GM12878 (cell line): ENCODE results near the gene CUEDC1.

Experiments
- JUND ChIP-seq: IDR thresholded peaks from 2 replicates; pipeline ENCODE4 v1.6.1; 2012; ENCODE audit warnings: low read depth, mild to moderate bottlenecking, low read length, improper control_type of control experiment, moderate library complexity
- RELA ChIP-seq: fragments of 450-650 bp; IDR thresholded peaks from 2 replicates; pipeline ENCODE4 v1.8.0; 2014; ENCODE audit warnings: borderline replicate concordance; ENCODE audit not compliant: partially characterized antibody
- ZBED1 ChIP-seq: IDR thresholded peaks from 2 replicates; pipeline ENCODE4 v1.6.1; 2016; ENCODE audit warnings: borderline replicate concordance
- TF ChIP-seq, protein P1 (sequence below), 3 experiments: IDR thresholded peaks in 2 of 3; conservative IDR thresholded peaks in 1 of 3; 2 replicates each; pipeline ENCODE4 v1.5.1; 2011; ENCODE audit warnings: low read depth in 3 of 3, low read length in 3 of 3, mild to moderate bottlenecking in 3 of 3, control low read depth in 2 of 3, moderate library complexity in 2 of 3, inconsistent platforms in 1 of 3, mixed read lengths in 1 of 3; ENCODE audit not compliant: control insufficient read depth in 2 of 3, insufficient read depth in 1 of 3; ENCODE audit errors: extremely low read depth in 1 of 3
- TF ChIP-seq, protein P2 (sequence below): IDR thresholded peaks from 2 replicates; pipeline ENCODE4 v1.6.1; 2012; ENCODE audit warnings: mild to moderate bottlenecking, low read depth, low read length

DNA sequence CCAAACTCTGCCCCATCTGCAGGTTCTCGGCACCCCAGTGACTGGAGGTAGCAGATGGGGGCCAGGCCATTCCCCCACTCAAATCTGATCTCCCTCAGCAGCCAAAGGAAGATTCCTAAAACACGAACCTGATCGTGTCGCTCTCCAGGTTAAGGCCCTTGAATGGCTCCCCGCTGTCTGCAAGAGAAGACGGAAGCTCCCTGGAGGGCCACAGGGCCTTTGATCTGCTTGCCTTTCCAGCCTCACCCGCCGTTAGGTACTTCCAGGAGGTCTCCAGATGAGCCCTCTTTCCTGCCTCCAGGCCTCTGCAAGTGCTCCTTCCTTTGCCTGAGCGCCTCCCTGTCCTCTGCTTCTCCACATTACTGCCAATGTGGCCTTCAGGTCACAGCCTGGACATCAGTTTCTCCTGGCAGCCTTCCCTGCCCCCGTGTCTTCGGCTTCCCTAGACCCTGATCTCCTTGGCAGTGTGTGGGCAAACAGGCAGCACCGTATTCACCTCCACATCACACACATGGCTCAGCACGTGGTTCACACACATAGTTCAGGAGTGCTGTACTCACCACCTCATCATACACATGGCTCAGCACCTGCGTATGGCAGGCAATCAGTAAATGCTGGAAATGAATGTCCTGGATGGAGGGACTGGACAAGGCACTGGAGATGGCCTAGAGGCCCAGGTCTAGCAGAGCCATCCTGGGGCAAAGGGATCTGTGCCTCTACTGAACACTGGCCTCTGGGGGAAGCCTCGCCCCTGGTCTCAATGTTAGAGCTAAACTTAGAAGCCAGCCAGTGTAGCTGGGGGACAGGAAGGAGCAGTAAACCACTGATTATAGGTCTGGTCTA, 79.0 kb downstream of the CUEDC1 start:
- TF ChIP-seq JUND (no peak), ZBED1 (no peak), RELA (no peak)
- TF ChIP-seq, protein P1, sequence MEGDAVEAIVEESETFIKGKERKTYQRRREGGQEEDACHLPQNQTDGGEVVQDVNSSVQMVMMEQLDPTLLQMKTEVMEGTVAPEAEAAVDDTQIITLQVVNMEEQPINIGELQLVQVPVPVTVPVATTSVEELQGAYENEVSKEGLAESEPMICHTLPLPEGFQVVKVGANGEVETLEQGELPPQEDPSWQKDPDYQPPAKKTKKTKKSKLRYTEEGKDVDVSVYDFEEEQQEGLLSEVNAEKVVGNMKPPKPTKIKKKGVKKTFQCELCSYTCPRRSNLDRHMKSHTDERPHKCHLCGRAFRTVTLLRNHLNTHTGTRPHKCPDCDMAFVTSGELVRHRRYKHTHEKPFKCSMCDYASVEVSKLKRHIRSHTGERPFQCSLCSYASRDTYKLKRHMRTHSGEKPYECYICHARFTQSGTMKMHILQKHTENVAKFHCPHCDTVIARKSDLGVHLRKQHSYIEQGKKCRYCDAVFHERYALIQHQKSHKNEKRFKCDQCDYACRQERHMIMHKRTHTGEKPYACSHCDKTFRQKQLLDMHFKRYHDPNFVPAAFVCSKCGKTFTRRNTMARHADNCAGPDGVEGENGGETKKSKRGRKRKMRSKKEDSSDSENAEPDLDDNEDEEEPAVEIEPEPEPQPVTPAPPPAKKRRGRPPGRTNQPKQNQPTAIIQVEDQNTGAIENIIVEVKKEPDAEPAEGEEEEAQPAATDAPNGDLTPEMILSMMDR (IDR thresholded peaks at IDR 0.05 in 2 of 3, conservative IDR thresholded peaks at IDR 0.05 in 1 of 3; ENCODE audit: control insufficient read depth in 2 of 3, extremely low read depth in 1 of 3, insufficient read depth in 1 of 3, low read depth in 3 of 3, low read length in 3 of 3), result no peak
- TF ChIP-seq, protein P2, sequence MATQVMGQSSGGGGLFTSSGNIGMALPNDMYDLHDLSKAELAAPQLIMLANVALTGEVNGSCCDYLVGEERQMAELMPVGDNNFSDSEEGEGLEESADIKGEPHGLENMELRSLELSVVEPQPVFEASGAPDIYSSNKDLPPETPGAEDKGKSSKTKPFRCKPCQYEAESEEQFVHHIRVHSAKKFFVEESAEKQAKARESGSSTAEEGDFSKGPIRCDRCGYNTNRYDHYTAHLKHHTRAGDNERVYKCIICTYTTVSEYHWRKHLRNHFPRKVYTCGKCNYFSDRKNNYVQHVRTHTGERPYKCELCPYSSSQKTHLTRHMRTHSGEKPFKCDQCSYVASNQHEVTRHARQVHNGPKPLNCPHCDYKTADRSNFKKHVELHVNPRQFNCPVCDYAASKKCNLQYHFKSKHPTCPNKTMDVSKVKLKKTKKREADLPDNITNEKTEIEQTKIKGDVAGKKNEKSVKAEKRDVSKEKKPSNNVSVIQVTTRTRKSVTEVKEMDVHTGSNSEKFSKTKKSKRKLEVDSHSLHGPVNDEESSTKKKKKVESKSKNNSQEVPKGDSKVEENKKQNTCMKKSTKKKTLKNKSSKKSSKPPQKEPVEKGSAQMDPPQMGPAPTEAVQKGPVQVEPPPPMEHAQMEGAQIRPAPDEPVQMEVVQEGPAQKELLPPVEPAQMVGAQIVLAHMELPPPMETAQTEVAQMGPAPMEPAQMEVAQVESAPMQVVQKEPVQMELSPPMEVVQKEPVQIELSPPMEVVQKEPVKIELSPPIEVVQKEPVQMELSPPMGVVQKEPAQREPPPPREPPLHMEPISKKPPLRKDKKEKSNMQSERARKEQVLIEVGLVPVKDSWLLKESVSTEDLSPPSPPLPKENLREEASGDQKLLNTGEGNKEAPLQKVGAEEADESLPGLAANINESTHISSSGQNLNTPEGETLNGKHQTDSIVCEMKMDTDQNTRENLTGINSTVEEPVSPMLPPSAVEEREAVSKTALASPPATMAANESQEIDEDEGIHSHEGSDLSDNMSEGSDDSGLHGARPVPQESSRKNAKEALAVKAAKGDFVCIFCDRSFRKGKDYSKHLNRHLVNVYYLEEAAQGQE, result no peak
